Lower leg skin (tissue), 3 donors: Measurements from ENCODE around the gene TRAPPC1.

Experiments
- CTCF ChIP-seq, 3 donors: fragments of 450-650 bp; IDR thresholded peaks; one replicate each; pipeline ENCODE4 v1.5.1; 2016; ENCODE audit warnings: antibody characterized with exemption in 3 of 3, mild to moderate bottlenecking in 3 of 3, moderate library complexity in 2 of 3
- POLR2A ChIP-seq, 2 donors: fragments of 450-650 bp; IDR thresholded peaks; one replicate each; pipeline ENCODE4 v1.6.1; 2016 to 2017; ENCODE audit warnings: antibody characterized with exemption in 2 of 2, mild to moderate bottlenecking in 1 of 2, moderate library complexity in 1 of 2

- TF ChIP-seq POLR2A (IDR thresholded peaks at IDR 0.05) = no peak
- TF ChIP-seq CTCF (IDR thresholded peaks at IDR 0.05) = no peak
Measured at GRCh38 chr17:7946441-7946840, 14.7 kb upstream of the TRAPPC1 start.
